WERI-Rb-1 (cell line): ENCODE data around the gene ITPKC.

Source experiments
- DNase-seq: peaks from one replicate; pipeline ENCODE4 v3.0.0-alpha.2; 2020
- H3K27ac ChIP-seq: fragments of 250-450 bp; sonication (Bioruptor Pico); 2 replicates; pipeline ENCODE4 v1.5.1; 2020; ENCODE audit warnings: mild to moderate bottlenecking, moderate library complexity
- H3K27me3 ChIP-seq: fragments of 250-450 bp; sonication (Bioruptor Pico); 2 replicates; pipeline ENCODE4 v1.5.1; 2021; ENCODE audit warnings: mild to moderate bottlenecking, low read depth, moderate library complexity; ENCODE audit not compliant: insufficient read depth, severe bottlenecking
- H3K36me3 ChIP-seq: fragments of 250-450 bp; sonication (Bioruptor Pico); 2 replicates; pipeline ENCODE4 v1.5.1; 2020; ENCODE audit warnings: mild to moderate bottlenecking, moderate library complexity
- H3K4me3 ChIP-seq: 2 replicates; pipeline ENCODE4 v1.5.1; 2011; ENCODE audit warnings: low read depth, mild to moderate bottlenecking, control low read depth, low read length
- H3K9me3 ChIP-seq: fragments of 250-450 bp; sonication (Bioruptor Pico); 2 replicates; pipeline ENCODE4 v1.5.1; 2021; ENCODE audit warnings: mild to moderate bottlenecking, moderate library complexity; ENCODE audit not compliant: severe bottlenecking
- TF ChIP-seq, protein P1 (sequence below): IDR thresholded peaks from 2 replicates; pipeline ENCODE4 v1.5.1; 2011; ENCODE audit warnings: low read depth, mild to moderate bottlenecking, control low read depth, inconsistent platforms, low read length

ITPKC gene

DNA sequence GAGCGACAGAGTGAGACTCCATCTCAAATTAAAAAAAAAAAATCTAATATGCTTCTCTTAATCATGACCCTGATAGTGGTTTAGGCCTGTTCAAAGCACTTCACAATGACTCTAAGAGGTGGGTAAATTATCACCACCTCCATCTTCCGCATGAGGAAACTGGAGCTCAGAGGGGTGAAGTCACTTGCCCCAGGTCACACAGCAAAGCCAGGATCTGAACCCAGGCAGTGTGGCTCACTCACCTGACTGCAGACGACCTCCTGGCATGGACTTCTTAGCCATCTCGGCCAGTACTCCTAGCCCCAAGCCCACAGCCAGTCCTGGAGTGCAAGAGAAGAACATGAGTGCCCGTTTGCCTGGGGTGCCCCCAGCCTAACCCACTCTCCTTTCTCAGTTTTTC lies 7.1 kb upstream of the ITPKC start:
- no peaks in the 10 kb centered on the region for H3K27me3 ChIP-seq
- H3K9me3 ChIP-seq, result no peaks in the 10 kb centered on the region
- H3K27ac ChIP-seq, result no peak overlapping the region
- TF ChIP-seq, protein P1, sequence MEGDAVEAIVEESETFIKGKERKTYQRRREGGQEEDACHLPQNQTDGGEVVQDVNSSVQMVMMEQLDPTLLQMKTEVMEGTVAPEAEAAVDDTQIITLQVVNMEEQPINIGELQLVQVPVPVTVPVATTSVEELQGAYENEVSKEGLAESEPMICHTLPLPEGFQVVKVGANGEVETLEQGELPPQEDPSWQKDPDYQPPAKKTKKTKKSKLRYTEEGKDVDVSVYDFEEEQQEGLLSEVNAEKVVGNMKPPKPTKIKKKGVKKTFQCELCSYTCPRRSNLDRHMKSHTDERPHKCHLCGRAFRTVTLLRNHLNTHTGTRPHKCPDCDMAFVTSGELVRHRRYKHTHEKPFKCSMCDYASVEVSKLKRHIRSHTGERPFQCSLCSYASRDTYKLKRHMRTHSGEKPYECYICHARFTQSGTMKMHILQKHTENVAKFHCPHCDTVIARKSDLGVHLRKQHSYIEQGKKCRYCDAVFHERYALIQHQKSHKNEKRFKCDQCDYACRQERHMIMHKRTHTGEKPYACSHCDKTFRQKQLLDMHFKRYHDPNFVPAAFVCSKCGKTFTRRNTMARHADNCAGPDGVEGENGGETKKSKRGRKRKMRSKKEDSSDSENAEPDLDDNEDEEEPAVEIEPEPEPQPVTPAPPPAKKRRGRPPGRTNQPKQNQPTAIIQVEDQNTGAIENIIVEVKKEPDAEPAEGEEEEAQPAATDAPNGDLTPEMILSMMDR, result no peak
- H3K36me3 ChIP-seq, result peaks cover 31% of the 10 kb centered on the region
- H3K4me3 ChIP-seq, result no peak overlapping the region
- DNase-seq, result no peak

GRCh38 chr19:40713939-40714338 lies 3.0 kb upstream of the ITPKC start:
- TF ChIP-seq, protein P1, result no peak
- Histone ChIP-seq H3K36me3 (peaks cover 21% of the 10 kb centered on the region), H3K9me3 (no peaks in the 10 kb centered on the region), H3K27me3 (no peaks in the 10 kb centered on the region), H3K4me3 (no peak overlapping the region; the same call in 1 of the 2 replicates), H3K27ac (no peak overlapping the region)
- DNase-seq, result no peak

DNA sequence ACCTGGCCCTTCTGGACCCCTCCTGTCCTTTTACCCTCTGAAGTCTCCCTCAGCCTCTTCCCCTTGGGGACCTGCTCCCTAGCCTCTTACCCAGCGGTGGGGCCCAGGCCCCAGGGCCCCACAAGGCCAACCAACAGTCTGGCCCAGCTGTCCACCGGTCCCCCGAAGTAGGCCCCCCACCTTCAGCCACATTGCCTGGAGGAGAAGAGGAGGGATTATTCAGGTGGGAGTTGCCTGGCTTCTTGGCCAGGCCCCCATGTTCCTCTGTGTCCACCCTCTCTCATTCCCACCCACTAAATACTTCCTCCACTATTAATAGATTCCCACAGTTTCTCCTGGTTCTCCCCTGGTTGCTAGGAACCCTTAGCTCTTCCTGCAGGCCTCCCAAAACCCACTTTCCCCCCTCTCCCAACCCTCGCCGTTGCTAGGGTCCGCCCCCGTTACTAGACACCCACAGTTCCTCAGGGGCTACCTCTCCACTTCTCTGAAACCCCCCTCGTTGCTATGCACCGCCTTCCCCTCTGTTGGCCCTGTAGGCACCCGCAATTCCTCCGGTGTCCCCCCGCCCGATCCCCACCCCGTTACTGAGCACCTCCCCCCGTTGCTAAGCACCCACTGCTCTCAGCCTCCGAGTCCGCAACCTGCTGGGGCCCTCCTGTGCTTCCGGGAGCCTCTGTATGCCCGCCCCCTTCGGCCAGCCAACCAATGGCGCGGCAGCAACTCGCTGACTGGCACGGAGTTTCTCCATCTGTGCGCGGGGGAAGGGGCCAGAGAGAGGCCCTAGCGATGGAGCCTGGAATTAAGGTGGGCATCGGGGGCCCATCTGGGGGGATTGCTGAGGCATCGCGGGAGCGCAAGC lies 2.2 kb upstream of the ITPKC start:
- H3K27me3 ChIP-seq, result no peaks in the 10 kb centered on the region
- H3K9me3 ChIP-seq, result no peaks in the 10 kb centered on the region
- peak overlapping the region; percentile 88 for H3K4me3 ChIP-seq
- peaks cover 16% of the 10 kb centered on the region for H3K36me3 ChIP-seq
- TF ChIP-seq, protein P1, result no peak
- peak overlapping the region; percentile 85 for H3K27ac ChIP-seq
- peak; percentile 96 for DNase-seq

- H3K27me3 ChIP-seq, result no peaks in the 10 kb centered on the region
- TF ChIP-seq, protein P1, result no peak
- H3K9me3 ChIP-seq, result no peaks in the 10 kb centered on the region
- H3K36me3 ChIP-seq, result peaks cover 8% of the 10 kb centered on the region; the same call in 1 of the 2 replicates
- peak overlapping the region; percentile 85 for H3K27ac ChIP-seq
- DNase-seq, result no peak
- H3K4me3 ChIP-seq, result peak overlapping the region; percentile 88
Measured at GRCh38 chr19:40716031-40716481, 856 bp upstream of the ITPKC start.

DNA sequence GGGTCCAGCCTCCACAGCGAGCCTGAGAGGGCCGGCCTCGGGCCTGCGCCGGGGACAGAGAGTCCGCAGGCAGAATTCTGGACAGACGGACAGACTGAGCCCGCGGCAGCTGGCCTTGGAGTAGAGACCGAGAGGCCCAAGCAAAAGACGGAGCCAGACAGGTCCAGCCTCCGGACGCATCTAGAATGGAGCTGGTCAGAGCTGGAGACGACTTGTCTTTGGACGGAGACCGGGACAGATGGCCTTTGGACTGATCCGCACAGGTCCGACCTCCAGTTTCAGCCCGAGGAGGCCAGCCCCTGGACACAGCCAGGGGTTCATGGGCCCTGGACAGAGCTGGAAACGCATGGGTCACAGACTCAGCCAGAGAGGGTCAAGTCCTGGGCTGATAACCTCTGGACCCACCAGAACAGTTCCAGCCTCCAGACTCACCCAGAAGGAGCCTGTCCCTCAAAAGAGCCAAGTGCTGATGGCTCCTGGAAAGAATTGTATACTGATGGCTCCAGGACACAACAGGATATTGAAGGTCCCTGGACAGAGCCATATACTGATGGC lies 490 bp downstream of the ITPKC start:
- Histone ChIP-seq H3K9me3 (no peaks in the 10 kb centered on the region), H3K36me3 (peaks cover 7% of the 10 kb centered on the region; the same call in 1 of the 2 replicates), H3K27ac (peak overlapping the region; percentile 85), H3K4me3 (peak overlapping the region; percentile 88), H3K27me3 (no peaks in the 10 kb centered on the region)
- peak; percentile 40 for DNase-seq
- TF ChIP-seq, protein P1, result no peak
